HepG2 (cell line): ENCODE results near the gene GMPPB. TPM values are rescaled to one million over a fixed set of nuclear protein-coding genes. Genes with fewer than 3 reads are reported as not detected.

ENCODE experiments used
- CAMTA2 ChIP-seq: sonication (generic); formaldehyde crosslinking; IDR thresholded peaks from 2 replicates; pipeline ENCODE4 v1.4.0; 2020; ENCODE audit warnings: mild to moderate bottlenecking, missing genetic modification reagents, borderline replicate concordance
- CSRNP1 ChIP-seq: sonication (generic); formaldehyde crosslinking; IDR thresholded peaks from 2 replicates; pipeline ENCODE4 v1.8.1; 2023; ENCODE audit warnings: mild to moderate bottlenecking, missing genetic modification reagents
- EED ChIP-seq: sonication (generic); formaldehyde crosslinking; IDR thresholded peaks from 2 replicates; pipeline ENCODE4 v1.5.0; 2020; ENCODE audit warnings: mild to moderate bottlenecking, missing genetic modification reagents
- FOXJ3 ChIP-seq: sonication (generic); formaldehyde crosslinking; IDR thresholded peaks from 2 replicates; pipeline ENCODE4 v1.4.0; 2020; ENCODE audit warnings: missing genetic modification reagents, mild to moderate bottlenecking, borderline replicate concordance
- MEF2D ChIP-seq: sonication (generic); formaldehyde crosslinking; IDR thresholded peaks from 2 replicates; pipeline ENCODE4 v1.5.1; 2020; ENCODE audit warnings: mild to moderate bottlenecking, missing genetic modification reagents
- MTF2 ChIP-seq: sonication (generic); formaldehyde crosslinking; IDR thresholded peaks from 2 replicates; pipeline ENCODE4 v1.5.0; 2020; ENCODE audit warnings: missing genetic modification reagents, borderline replicate concordance
- NONO ChIP-seq, 2 experiments: fragments of 450-650 bp in 1 of 2; sonication (generic) in 1 of 2; formaldehyde crosslinking in 1 of 2; IDR thresholded peaks in 1 of 2; conservative IDR thresholded peaks in 1 of 2; 2 replicates each; pipeline versions ENCODE4 v1.6.1 to v1.8.0; 2017 to 2022; ENCODE audit warnings: mild to moderate bottlenecking in 1 of 2, missing genetic modification reagents in 1 of 2, moderate library complexity in 1 of 2
- RARG ChIP-seq: sonication (generic); formaldehyde crosslinking; IDR thresholded peaks from 2 replicates; pipeline ENCODE4 v1.4.0; 2020; ENCODE audit warnings: low read depth, mild to moderate bottlenecking, missing genetic modification reagents
- SIN3A ChIP-seq: IDR thresholded peaks from 2 replicates; pipeline ENCODE4 v1.6.1; 2011; ENCODE audit warnings: low read depth, mild to moderate bottlenecking, control low read depth, low read length, borderline replicate concordance
- SKI ChIP-seq: fragments of 450-650 bp; IDR thresholded peaks from one replicate; pipeline ENCODE4 v1.6.1; 2018; ENCODE audit warnings: mild to moderate bottlenecking; ENCODE audit not compliant: partially characterized antibody
- TEAD2 ChIP-seq: sonication (generic); formaldehyde crosslinking; IDR thresholded peaks from 2 replicates; pipeline ENCODE4 v1.9.0; 2021; ENCODE audit warnings: missing genetic modification reagents
- TEAD3 ChIP-seq: optimal IDR thresholded peaks from 2 replicates; pipeline ENCODE3; 2016; ENCODE audit warnings: borderline replicate concordance
- ZNF18 ChIP-seq: sonication (generic); formaldehyde crosslinking; IDR thresholded peaks from 2 replicates; pipeline ENCODE4 v1.8.0; 2022; ENCODE audit warnings: mild to moderate bottlenecking, missing genetic modification reagents; ENCODE audit not compliant: insufficient replicate concordance
- ZNF275 ChIP-seq: sonication (generic); formaldehyde crosslinking; IDR thresholded peaks from 2 replicates; pipeline ENCODE4 v1.8.0; 2022; ENCODE audit warnings: missing genetic modification reagents, mild to moderate bottlenecking, inconsistent platforms, borderline replicate concordance
- ZNF609 ChIP-seq: sonication (generic); formaldehyde crosslinking; IDR thresholded peaks from 2 replicates; pipeline ENCODE4 v1.4.0; 2020; ENCODE audit warnings: mild to moderate bottlenecking, missing genetic modification reagents, borderline replicate concordance
- ZNF652 ChIP-seq: IDR thresholded peaks from 2 replicates; pipeline ENCODE4 v1.6.1; 2016; ENCODE audit warnings: low read depth, borderline replicate concordance
- ZNF839 ChIP-seq: sonication (generic); formaldehyde crosslinking; IDR thresholded peaks from 2 replicates; pipeline ENCODE4 v1.4.0; 2020; ENCODE audit warnings: missing genetic modification reagents, mild to moderate bottlenecking, borderline replicate concordance
- polyA plus RNA-seq, 8 experiments: library from polyadenylated mRNA; depleted of rRNA in 3 of 8; stranded (reverse) in 7 of 8; unstranded in 1 of 8; fragments of >200 nt; fragmentation: Illumina TruSeq in 4 of 8; extraction: Trizol in 4 of 8; gene quantifications; 2 replicates each; pipeline versions ENCODE4 v1.2.1 to v1.2.3, GENCODE V29; 2011 to 2016; ENCODE audit warnings: low read depth in 4 of 8, missing spikeins in 1 of 8, mixed read lengths in 1 of 8; ENCODE audit not compliant: insufficient read depth in 1 of 8
- total RNA-seq, 5 experiments: library from RNA; depleted of rRNA; stranded (reverse); fragments of >200 nt; fragmentation: Illumina TruSeq; extraction: Trizol; gene quantifications; 2 replicates each; pipeline ENCODE4 v1.2.3, GENCODE V29; 2016; ENCODE audit warnings: low read depth in 1 of 5

GMPPB gene
- total and polyA plus RNA-seq, 2 of the 13 experiments (the other 11 are each of a cell fraction or from before 2014, with no cell fraction given), result 6.5 to 23.1 TPM

- TF ChIP-seq ZNF18 (peak; percentile 97), NONO (IDR thresholded peaks at IDR 0.05) (no peak), NONO (CRISPR knock-in tag; conservative IDR thresholded peaks at IDR 0.05) (peak; percentile 74; the same call in 1 of the 2 replicates), ZNF652 (CRISPR knock-in tag) (no peak), FOXJ3 (CRISPR knock-in tag) (no peak), CAMTA2 (0 out of 2 replicates have a peak, but pooled peaks have one; percentile 14), MEF2D (CRISPR knock-in tag) (peak; percentile 85), SKI (no peak), EED (CRISPR knock-in tag) (no peak), TEAD2 (CRISPR knock-in tag) (no peak; the same call in 1 of the 2 replicates), MTF2 (no peak), ZNF609 (CRISPR knock-in tag) (no peak; the same call in 1 of the 2 replicates), SIN3A (peak; percentile 71; the same call in 1 of the 2 replicates), CSRNP1 (CRISPR knock-in tag) (no peak; the same call in 1 of the 2 replicates), ZNF839 (CRISPR knock-in tag) (0 out of 2 replicates have a peak, but pooled peaks have one; percentile 15), ZNF275 (CRISPR knock-in tag) (peak; percentile 67; the same call in 1 of the 2 replicates), RARG (CRISPR knock-in tag) (no peak), TEAD3 (CRISPR knock-in tag) (peak; percentile 79)
Measured at GRCh38 chr3:49673715-49674496, 49.8 kb downstream of the GMPPB start, which contains the start of gene APEH (continued).
